ENCODE data around the gene PML.
"Not testable (repeated sequence)": the region's sequence is repeated elsewhere in the genome, so short reads cannot be mapped to it uniquely, and the experiment has no call there.

PML gene

DNA sequence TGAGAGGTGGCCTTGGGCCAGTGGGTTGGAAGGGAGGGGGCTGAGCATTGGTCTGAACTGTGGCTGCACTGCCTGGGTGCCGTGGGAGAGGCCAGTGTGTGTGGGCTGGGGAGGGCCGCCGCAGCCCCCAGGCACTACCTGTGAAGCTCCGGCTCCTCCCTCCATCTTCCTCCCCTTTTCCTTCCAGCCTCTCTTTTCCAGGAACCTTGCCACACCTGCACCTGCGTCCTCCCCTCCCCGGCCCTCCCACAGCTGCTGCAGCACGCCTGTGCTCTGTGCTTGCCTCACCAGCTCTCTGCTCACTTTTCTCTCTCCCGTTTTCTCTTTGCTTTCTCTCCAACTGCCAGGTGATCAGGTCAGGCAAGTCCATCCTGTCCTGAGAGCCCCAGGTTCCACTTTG lies 70.3 kb downstream of the PML start:
- not testable (repeated sequence) for DNase-seq

DNA sequence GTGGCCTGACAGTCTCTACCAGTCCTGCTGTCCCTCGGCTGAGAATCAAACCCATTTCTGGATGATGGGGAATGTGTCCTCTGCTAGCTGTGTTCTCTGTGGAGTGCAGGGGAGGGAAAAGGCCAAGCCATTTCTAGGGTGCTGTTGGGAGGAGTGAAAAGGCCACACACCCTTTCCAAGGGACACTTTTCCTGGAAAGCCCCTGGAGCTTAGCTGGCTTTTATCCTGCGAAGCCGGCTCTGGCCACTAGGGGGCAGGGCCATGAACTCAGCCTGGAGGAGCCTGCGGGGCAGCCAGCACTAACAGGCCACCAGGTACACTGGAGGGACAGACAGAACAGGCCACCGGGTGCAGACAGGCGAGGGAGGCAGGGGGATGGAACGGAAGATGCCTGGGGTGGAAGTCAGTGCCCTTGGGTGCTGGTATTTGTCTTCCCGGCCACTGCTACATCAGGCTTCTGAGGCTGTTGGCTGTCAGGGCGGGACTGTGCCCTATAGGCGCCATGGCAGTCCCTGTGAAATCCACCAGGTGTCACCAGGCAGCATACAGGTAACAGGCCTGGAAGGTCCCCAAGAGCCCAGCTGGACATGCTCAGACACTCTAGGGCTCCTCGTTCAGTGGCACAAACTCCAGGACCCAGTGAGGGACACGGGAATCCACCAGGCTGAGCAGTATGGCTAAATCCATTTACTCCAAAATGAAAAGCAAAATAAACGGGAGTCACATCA lies 71.3 kb downstream of the PML start:
- not testable (repeated sequence) for DNase-seq

DNA sequence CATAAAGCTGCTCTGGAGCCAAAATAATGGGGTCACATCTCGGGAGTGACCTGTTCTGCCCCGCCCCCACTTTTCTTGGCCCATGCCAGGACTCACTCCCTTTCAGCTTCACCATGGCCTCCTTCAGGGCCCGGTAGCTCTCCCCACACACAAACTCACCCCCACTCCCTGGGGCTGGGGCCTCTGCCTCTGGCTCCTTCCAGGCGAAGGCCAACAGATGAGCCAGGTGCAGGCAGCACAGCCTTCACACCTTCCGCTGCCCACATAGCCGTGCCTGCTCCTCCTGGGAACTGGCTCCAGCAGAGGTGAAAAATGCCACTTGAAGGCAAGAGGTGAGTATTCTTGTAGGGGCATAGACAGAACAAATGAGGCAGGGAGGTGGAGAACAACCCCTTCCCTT lies 77.1 kb downstream of the PML start:
- not testable (repeated sequence) for DNase-seq

DNA sequence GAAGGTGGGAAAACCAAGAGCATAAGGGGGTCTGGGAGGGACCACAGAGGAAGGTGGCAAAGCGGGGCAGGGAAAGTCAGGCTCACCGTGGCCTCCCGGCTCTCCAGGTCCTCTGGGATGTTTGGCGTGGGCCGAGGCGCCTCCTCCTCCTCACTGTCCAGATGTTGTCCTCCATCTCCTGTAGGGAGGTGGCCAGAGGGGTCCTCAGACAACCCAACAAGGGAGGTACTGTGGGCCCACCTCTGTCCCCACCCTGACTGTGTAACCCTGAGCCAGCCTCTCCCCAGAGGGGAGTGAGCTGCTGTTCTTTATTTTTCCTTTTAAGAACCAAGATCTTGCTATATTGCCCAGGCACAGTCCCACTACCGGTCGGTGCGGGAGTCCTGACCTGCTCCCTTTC lies 77.6 kb downstream of the PML start:
- not testable (repeated sequence) for DNase-seq

DNA sequence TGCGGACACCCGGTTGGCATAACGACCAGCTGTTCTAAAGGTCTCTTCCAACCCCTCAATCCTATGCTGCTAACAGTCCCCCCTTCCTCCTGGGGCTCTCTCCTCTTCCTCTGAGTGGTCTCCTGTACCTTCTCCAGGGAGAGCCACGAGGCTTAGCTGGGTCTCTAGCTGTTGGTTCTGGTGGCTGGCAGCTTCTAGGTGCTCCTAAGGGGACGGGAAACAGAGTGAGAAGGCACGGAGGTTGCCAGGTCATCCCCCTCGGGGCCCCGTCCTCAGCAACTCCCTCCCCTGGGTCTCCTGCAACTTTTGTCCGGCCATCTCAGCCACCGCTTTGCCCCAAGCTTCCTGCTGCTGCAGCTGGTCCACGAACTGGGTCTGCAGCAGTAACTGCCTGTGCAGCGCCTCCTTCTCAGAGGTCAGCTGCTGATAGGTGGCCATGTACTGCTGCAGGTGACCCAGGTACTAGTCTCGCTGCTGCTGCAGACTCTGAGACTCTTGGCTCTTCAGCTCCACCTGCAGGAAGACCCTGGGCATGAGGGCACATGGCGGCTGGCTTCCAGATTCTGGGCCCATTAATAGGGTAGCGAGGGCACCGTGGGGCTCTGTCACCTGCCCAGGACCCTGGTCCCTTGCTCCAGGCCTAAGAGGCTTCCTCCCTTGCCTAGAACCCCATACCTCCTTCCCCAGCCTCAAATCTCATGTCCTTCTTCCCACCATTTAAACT lies 78.3 kb downstream of the PML start:
- not testable (repeated sequence) for DNase-seq

DNA sequence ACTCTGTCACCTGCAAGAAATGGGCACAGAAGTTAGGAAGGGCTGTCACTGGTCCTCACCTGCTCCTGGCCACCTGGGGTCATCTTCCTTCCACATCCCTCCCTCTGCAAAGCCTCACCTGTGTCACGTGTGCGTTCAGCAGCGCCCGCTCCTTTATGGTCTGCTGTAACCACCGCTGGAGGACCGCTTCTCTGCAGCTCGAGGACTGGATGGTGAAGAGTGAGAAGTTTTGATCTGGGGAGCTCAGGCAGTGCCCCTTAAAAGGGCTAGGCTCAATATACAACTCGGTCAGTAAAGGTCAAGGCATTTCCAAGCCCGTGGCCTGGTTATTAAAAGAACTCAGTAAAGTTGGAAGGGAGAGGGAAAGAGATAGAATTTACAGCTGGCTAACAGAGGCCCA lies 81.3 kb downstream of the PML start:
- DNase-seq, result not testable (repeated sequence)

DNA sequence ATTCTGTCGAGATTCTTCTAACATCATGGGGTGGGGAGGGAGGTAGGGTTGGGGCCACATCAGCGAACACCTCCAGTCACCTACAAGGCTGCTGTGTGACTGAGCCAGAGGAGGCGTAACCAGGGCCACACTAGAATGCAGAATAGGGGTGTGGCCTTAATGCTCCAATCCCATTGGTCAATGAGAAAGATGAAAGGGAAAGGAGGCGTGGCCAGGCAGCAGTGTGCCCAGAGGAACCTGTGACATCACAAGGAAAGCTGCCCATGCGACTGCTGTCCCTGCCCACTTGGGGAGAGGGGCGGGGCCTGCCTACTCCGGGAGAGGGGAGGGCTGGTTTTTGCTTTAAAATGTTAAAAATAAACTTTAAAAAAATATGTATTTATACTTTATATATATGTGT lies 87.9 kb downstream of the PML start, which contains the start of gene GOLGA6A:
GOLGA6A (minus strand) TSS at position 101 of the 400 bp plus-strand sequence; CDS start at position 60, 41 bp downstream.
- not testable (repeated sequence) for DNase-seq

DNA sequence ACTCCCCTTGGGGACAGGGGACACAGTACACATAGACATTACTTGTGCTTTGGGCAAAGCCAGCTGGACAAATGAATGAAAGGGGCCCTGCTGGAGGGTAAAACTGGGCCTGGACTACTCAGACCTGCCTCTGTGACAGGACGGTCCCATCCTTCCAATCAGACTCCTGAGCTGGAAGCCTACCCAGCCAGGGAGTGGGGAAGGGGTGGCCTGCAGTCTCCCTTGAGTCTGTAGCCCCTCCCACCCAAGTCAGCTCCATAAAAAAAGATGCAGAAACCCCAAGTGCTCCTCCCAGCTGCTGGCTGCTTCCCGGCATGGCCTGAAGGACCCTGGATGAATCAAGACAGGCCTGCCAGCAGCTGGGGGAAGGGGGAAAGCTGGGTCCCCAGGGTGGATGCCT lies 100.1 kb downstream of the PML start:
- not testable (repeated sequence) for DNase-seq

DNA sequence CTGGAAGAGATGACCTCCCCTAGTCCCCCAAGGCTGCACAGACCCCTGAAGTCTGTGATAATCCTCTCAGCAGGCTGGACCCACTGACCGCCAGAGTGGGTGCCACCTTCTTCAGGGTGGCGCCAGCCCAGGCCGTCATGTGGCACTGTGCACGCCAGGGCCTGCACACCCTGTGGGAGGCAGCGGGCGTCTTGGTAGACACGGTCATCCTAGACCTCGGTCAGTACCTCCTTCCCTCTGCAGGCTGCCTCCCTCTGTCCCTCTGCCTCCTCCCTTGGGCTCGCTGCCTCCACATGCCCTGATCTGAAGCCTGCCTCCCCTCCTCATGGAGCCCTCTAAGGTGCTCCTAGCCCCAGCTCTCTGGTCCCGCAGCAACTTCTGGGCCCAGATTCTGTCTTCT lies 101.1 kb downstream of the PML start:
- not testable (repeated sequence) for DNase-seq

DNA sequence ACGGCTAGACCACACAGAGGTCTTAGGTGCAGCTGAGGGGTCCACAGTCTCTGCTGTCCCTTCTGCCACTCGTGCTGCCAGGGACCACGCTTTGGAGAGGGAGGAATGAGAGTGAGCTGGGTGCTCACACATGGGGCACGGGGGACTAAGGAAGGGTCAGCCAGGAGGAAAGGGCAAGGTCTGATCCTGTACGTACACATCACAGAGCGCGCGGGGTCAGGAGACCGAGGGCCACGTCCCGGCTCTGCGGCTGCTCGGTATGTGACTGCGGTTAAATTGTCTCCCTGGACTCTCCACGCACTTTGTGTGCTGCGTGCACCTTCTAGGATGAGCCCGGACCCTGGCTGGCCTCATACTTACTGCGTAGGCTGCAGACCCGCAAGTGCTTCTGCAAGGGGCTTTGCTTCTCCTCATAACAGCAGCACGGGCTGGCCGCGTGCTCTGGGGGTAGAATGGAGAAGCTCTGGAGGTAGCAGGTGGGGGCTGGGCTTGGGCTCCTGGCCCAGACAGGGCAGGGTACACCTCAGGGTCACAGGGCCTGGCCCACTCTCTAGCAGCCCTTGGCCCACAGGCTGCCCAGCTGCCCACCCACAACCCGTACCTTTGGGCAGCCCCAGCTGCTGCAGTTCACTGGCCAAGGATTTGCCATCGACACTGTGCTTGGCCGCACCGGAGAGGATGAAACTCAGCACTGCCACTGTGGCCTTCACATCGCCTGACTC lies 102.4 kb downstream of the PML start:
- not testable (repeated sequence) for DNase-seq

Data from NCI-H748 treated with DMSO at 0.1 percent for 48 hours (cell line).